HepG2 (cell line): ENCODE results near the gene TANC1. TPM values are rescaled to one million over a fixed set of nuclear protein-coding genes. Genes with fewer than 3 reads are reported as not detected.
A peak's percentile ranks its signal among the peaks of the same experiment; 100 is the strongest.

ENCODE experiments used
- CENPX ChIP-seq: sonication (generic); formaldehyde crosslinking; IDR thresholded peaks from 2 replicates; pipeline ENCODE4 v1.9.0; 2021; ENCODE audit warnings: mild to moderate bottlenecking, missing genetic modification reagents, moderate library complexity
- ERF ChIP-seq: IDR thresholded peaks from 2 replicates; pipeline ENCODE4 v1.6.1; 2018; ENCODE audit warnings: missing biosample characterization, missing genetic modification reagents
- GATAD2A ChIP-seq: IDR thresholded peaks from 2 replicates; pipeline ENCODE4 v1.6.1; 2016
- HDAC1 ChIP-seq: sonication (generic); formaldehyde crosslinking; IDR thresholded peaks from 2 replicates; pipeline ENCODE4 v1.5.1; 2020; ENCODE audit warnings: mild to moderate bottlenecking, missing genetic modification reagents
- MXI1 ChIP-seq: IDR thresholded peaks from 3 replicates; pipeline ENCODE4 v1.6.1; 2012; ENCODE audit warnings: low read depth, low read length, inconsistent platforms, borderline replicate concordance
- PHF21A ChIP-seq: sonication (generic); formaldehyde crosslinking; IDR thresholded peaks from 2 replicates; pipeline ENCODE4 v1.5.0; 2020; ENCODE audit warnings: mild to moderate bottlenecking, missing genetic modification reagents
- PHF8 ChIP-seq: sonication (generic); formaldehyde crosslinking; IDR thresholded peaks from 2 replicates; pipeline ENCODE4 v1.5.0; 2020; ENCODE audit warnings: missing genetic modification reagents
- SMARCC2 ChIP-seq: fragments of 450-650 bp; IDR thresholded peaks from 2 replicates; pipeline ENCODE4 v1.6.1; 2017; ENCODE audit warnings: antibody characterized with exemption, mild to moderate bottlenecking
- ZBTB38 ChIP-seq: sonication (generic); formaldehyde crosslinking; IDR thresholded peaks from 2 replicates; pipeline ENCODE4 v1.5.1; 2020; ENCODE audit warnings: mild to moderate bottlenecking, missing genetic modification reagents
- ZFP62 ChIP-seq: sonication (generic); formaldehyde crosslinking; IDR thresholded peaks from 2 replicates; pipeline ENCODE4 v1.4.0; 2020; ENCODE audit warnings: missing genetic modification reagents
- ZNF224 ChIP-seq: sonication (generic); formaldehyde crosslinking; IDR thresholded peaks from 2 replicates; pipeline ENCODE4 v1.5.0; 2020; ENCODE audit warnings: mild to moderate bottlenecking, missing genetic modification reagents
- ZNF557 ChIP-seq: sonication (generic); formaldehyde crosslinking; IDR thresholded peaks from 2 replicates; pipeline ENCODE4 v1.4.0; 2020; ENCODE audit warnings: missing genetic modification reagents
- ZSCAN25 ChIP-seq: sonication (generic); formaldehyde crosslinking; IDR thresholded peaks from 2 replicates; pipeline ENCODE4 v1.8.0; 2022; ENCODE audit warnings: mild to moderate bottlenecking, missing genetic modification reagents
- polyA plus RNA-seq, 8 experiments: library from polyadenylated mRNA; depleted of rRNA in 3 of 8; stranded (reverse) in 7 of 8; unstranded in 1 of 8; fragments of >200 nt; fragmentation: Illumina TruSeq in 4 of 8; extraction: Trizol in 4 of 8; gene quantifications; 2 replicates each; pipeline versions ENCODE4 v1.2.1 to v1.2.3, GENCODE V29; 2011 to 2016; ENCODE audit warnings: low read depth in 4 of 8, missing spikeins in 1 of 8, mixed read lengths in 1 of 8; ENCODE audit not compliant: insufficient read depth in 1 of 8
- total RNA-seq, 5 experiments: library from RNA; depleted of rRNA; stranded (reverse); fragments of >200 nt; fragmentation: Illumina TruSeq; extraction: Trizol; gene quantifications; 2 replicates each; pipeline ENCODE4 v1.2.3, GENCODE V29; 2016; ENCODE audit warnings: low read depth in 1 of 5
- TF ChIP-seq, protein P1 (sequence below): sonication (generic); formaldehyde crosslinking; IDR thresholded peaks from 2 replicates; pipeline ENCODE4 v1.5.0; 2020; ENCODE audit warnings: mild to moderate bottlenecking, missing genetic modification reagents
- TF ChIP-seq, protein P2 (sequence below): sonication (generic); formaldehyde crosslinking; IDR thresholded peaks from 2 replicates; pipeline ENCODE4 v1.4.0; 2020; ENCODE audit warnings: missing genetic modification reagents
- TF ChIP-seq, protein P3 (sequence below): sonication (generic); formaldehyde crosslinking; IDR thresholded peaks from 2 replicates; pipeline ENCODE4 v1.4.0; 2020; ENCODE audit warnings: mild to moderate bottlenecking, missing genetic modification reagents
- TF ChIP-seq, protein P4 (sequence below): sonication (generic); formaldehyde crosslinking; IDR thresholded peaks from 2 replicates; pipeline ENCODE4 v1.4.0; 2020; ENCODE audit warnings: missing genetic modification reagents
- TF ChIP-seq, protein P5 (sequence below): IDR thresholded peaks from 2 replicates; pipeline ENCODE4 v1.6.1; 2016; ENCODE audit warnings: missing genetic modification reagents, missing compliant biosample characterization
- TF ChIP-seq, protein P6 (sequence below): sonication (generic); formaldehyde crosslinking; IDR thresholded peaks from 2 replicates; pipeline ENCODE4 v1.5.0; 2020; ENCODE audit warnings: missing genetic modification reagents, mild to moderate bottlenecking, borderline replicate concordance

The TANC1 gene
- total and polyA plus RNA-seq, 2 of the 13 experiments (the other 11 are each of a cell fraction or from before 2014, with no cell fraction given): 2.3 to 5.6 TPM

DNA sequence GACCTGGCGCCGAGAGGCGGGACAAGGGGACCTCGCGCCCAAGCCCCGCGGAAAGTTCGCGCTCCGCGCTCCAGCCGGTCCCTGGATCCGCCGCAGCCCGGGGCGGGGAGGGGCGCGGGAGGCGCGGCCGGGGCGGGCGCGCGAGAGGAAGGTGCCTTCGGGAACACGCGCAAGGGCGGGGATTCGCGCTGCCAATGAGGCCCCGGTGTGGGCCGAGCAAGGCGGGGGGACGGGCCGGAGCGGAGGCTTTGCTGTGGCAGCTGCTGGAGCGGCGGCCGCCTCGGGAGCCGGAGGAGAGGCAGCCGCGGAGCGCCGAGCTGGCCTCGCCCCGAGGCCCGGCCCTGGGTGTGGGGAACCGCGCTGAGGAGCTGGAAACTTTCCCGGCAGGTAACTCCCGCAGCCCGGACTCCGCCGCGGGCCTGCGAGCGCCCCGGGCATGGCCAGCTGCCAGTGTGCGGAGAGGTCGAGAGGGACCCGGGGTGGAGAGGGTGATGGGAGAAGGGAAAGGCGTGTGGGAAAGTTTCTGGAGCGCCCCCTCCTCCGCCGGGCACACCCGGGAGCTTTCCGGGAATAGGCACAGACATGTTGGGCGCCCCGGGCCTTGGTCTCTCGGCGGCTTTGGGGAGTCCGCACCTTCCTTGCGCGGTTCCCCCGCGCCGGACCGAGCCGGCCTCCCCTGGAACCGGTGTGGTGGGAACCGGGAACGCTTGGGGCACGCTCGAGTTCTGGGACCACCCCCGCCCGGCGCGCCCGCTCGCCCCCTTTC, at the start of gene TANC1 (continued):
- TF ChIP-seq, protein P1, sequence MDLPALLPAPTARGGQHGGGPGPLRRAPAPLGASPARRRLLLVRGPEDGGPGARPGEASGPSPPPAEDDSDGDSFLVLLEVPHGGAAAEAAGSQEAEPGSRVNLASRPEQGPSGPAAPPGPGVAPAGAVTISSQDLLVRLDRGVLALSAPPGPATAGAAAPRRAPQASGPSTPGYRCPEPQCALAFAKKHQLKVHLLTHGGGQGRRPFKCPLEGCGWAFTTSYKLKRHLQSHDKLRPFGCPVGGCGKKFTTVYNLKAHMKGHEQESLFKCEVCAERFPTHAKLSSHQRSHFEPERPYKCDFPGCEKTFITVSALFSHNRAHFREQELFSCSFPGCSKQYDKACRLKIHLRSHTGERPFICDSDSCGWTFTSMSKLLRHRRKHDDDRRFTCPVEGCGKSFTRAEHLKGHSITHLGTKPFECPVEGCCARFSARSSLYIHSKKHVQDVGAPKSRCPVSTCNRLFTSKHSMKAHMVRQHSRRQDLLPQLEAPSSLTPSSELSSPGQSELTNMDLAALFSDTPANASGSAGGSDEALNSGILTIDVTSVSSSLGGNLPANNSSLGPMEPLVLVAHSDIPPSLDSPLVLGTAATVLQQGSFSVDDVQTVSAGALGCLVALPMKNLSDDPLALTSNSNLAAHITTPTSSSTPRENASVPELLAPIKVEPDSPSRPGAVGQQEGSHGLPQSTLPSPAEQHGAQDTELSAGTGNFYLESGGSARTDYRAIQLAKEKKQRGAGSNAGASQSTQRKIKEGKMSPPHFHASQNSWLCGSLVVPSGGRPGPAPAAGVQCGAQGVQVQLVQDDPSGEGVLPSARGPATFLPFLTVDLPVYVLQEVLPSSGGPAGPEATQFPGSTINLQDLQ: peak; percentile 34; the same call in 1 of the 2 replicates
- TF ChIP-seq, protein P2, sequence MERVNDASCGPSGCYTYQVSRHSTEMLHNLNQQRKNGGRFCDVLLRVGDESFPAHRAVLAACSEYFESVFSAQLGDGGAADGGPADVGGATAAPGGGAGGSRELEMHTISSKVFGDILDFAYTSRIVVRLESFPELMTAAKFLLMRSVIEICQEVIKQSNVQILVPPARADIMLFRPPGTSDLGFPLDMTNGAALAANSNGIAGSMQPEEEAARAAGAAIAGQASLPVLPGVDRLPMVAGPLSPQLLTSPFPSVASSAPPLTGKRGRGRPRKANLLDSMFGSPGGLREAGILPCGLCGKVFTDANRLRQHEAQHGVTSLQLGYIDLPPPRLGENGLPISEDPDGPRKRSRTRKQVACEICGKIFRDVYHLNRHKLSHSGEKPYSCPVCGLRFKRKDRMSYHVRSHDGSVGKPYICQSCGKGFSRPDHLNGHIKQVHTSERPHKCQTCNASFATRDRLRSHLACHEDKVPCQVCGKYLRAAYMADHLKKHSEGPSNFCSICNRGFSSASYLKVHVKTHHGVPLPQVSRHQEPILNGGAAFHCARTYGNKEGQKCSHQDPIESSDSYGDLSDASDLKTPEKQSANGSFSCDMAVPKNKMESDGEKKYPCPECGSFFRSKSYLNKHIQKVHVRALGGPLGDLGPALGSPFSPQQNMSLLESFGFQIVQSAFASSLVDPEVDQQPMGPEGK (CRISPR knock-in tag): no peak
- TF ChIP-seq HDAC1 (CRISPR knock-in tag): peak; percentile 77; the same call in 1 of the 2 replicates
- TF ChIP-seq PHF21A (CRISPR knock-in tag): peak; percentile 7; the same call in 1 of the 2 replicates
- no peak for TF ChIP-seq ERF (CRISPR knock-in tag)
- TF ChIP-seq, protein P3, sequence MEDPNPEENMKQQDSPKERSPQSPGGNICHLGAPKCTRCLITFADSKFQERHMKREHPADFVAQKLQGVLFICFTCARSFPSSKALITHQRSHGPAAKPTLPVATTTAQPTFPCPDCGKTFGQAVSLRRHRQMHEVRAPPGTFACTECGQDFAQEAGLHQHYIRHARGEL (CRISPR knock-in tag): no peak
- TF ChIP-seq, protein P4, sequence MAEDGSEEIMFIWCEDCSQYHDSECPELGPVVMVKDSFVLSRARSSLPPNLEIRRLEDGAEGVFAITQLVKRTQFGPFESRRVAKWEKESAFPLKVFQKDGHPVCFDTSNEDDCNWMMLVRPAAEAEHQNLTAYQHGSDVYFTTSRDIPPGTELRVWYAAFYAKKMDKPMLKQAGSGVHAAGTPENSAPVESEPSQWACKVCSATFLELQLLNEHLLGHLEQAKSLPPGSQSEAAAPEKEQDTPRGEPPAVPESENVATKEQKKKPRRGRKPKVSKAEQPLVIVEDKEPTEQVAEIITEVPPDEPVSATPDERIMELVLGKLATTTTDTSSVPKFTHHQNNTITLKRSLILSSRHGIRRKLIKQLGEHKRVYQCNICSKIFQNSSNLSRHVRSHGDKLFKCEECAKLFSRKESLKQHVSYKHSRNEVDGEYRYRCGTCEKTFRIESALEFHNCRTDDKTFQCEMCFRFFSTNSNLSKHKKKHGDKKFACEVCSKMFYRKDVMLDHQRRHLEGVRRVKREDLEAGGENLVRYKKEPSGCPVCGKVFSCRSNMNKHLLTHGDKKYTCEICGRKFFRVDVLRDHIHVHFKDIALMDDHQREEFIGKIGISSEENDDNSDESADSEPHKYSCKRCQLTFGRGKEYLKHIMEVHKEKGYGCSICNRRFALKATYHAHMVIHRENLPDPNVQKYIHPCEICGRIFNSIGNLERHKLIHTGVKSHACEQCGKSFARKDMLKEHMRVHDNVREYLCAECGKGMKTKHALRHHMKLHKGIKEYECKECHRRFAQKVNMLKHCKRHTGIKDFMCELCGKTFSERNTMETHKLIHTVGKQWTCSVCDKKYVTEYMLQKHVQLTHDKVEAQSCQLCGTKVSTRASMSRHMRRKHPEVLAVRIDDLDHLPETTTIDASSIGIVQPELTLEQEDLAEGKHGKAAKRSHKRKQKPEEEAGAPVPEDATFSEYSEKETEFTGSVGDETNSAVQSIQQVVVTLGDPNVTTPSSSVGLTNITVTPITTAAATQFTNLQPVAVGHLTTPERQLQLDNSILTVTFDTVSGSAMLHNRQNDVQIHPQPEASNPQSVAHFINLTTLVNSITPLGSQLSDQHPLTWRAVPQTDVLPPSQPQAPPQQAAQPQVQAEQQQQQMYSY (CRISPR knock-in tag): peak; percentile 18; the same call in 1 of the 2 replicates
- TF ChIP-seq MXI1: 0 out of 3 replicates have a peak, but pooled peaks have one; percentile 26
- TF ChIP-seq ZFP62 (CRISPR knock-in tag): no peak
- no peak for TF ChIP-seq GATAD2A
- TF ChIP-seq, protein P5, sequence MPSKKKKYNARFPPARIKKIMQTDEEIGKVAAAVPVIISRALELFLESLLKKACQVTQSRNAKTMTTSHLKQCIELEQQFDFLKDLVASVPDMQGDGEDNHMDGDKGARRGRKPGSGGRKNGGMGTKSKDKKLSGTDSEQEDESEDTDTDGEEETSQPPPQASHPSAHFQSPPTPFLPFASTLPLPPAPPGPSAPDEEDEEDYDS (CRISPR knock-in tag): peak; percentile 39; the same call in 1 of the 2 replicates
- TF ChIP-seq, protein P6, sequence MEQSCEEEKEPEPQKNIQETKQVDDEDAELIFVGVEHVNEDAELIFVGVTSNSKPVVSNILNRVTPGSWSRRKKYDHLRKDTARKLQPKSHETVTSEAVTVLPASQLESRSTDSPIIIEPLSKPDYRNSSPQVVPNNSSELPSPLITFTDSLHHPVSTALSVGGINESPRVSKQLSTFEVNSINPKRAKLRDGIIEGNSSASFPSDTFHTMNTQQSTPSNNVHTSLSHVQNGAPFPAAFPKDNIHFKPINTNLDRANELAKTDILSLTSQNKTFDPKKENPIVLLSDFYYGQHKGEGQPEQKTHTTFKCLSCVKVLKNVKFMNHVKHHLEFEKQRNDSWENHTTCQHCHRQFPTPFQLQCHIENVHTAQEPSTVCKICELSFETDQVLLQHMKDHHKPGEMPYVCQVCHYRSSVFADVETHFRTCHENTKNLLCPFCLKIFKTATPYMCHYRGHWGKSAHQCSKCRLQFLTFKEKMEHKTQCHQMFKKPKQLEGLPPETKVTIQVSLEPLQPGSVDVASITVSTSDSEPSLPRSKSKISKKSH (CRISPR knock-in tag): 0 out of 2 replicates have a peak, but pooled peaks have one; percentile 11
- TF ChIP-seq ZSCAN25 (CRISPR knock-in tag): peak; percentile 31; the same call in 1 of the 2 replicates
- TF ChIP-seq PHF8 (CRISPR knock-in tag): peak; percentile 54
- TF ChIP-seq ZBTB38 (CRISPR knock-in tag): no peak; the same call in 1 of the 2 replicates
- no peak for TF ChIP-seq ZNF557 (CRISPR knock-in tag)
- no peak for TF ChIP-seq CENPX (CRISPR knock-in tag)
- TF ChIP-seq SMARCC2: no peak
- peak; percentile 40; the same call in 1 of the 2 replicates for TF ChIP-seq ZNF224 (CRISPR knock-in tag)
